ENCODE measurements around the gene PRAMEF12.
"Not testable (repeated sequence)": the region's sequence is repeated elsewhere in the genome, so short reads cannot be mapped to it uniquely, and the experiment has no call there.

PRAMEF12 gene

GRCh38 chr1:12809933-12810332 lies 36.4 kb downstream of the PRAMEF12 start:
- DNase-seq (ENCODE audit: low read depth) = no peak
- H3K4me3 ChIP-seq (ENCODE audit: low read length) = no peak overlapping the region
- no peak for TF ChIP-seq CTCF (IDR thresholded peaks at IDR 0.05; ENCODE audit: insufficient read depth, low read depth, low read length, missing control alignments)

- TF ChIP-seq CTCF (IDR thresholded peaks at IDR 0.05; ENCODE audit: insufficient read depth, low read depth, low read length, missing control alignments) = no peak
- DNase-seq (ENCODE audit: low read depth) = no peak
- no peak overlapping the region for H3K4me3 ChIP-seq (ENCODE audit: low read length)
These were observed 37.3 kb downstream of the PRAMEF12 start for GRCh38 chr1:12810691-12811408.

- no peak overlapping the region for H3K4me3 ChIP-seq (ENCODE audit: low read length)
- DNase-seq (ENCODE audit: low read depth) = no peak
- TF ChIP-seq CTCF (IDR thresholded peaks at IDR 0.05; ENCODE audit: insufficient read depth, low read depth, low read length, missing control alignments) = no peak
These were observed 37.9 kb downstream of the PRAMEF12 start for GRCh38 chr1:12811409-12811784.

GRCh38 chr1:12819061-12819460 lies 45.5 kb downstream of the PRAMEF12 start:
- not testable (repeated sequence) for DNase-seq (ENCODE audit: low read depth); H3K4me3 ChIP-seq (ENCODE audit: low read length)
